Activated CD4-positive, alpha-beta T cell treated with anti-CD3 and anti-CD28 coated beads, Interleukin-2, Interleukin-4, amounts not matched to agents 100 ng/mL and 50 ng/mL, durations not matched to agents 16 hours and 8 hours (primary cell): ENCODE results near the gene FETUB.
"Not testable (repeated sequence)": the region's sequence is repeated elsewhere in the genome, so short reads cannot be mapped to it uniquely, and the experiment has no call there.

ENCODE experiments used
- DNase-seq: peaks from one replicate; pipeline ENCODE4 v3.0.0-alpha.2; 2020; ENCODE audit warnings: low spot score

The FETUB gene

DNA sequence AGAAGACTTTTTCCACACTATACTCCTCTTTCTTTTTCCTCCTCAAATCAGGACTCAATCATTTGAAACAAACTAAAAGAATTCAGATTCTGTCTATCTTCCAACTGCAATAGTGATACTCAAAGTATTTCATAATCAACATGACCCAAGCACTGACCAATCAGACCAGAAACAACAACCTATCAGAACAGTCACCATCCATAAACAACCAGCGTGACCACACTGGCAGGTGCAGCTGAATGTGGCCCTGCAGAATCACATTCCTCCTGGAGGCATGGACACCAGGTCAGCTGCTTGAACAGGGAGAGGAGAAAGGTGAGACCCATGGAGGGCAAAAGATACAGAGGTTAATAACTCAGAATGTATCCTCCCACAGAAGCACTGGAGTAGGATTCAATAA, 39.0 kb downstream of the FETUB start:
- no peak for DNase-seq

DNA sequence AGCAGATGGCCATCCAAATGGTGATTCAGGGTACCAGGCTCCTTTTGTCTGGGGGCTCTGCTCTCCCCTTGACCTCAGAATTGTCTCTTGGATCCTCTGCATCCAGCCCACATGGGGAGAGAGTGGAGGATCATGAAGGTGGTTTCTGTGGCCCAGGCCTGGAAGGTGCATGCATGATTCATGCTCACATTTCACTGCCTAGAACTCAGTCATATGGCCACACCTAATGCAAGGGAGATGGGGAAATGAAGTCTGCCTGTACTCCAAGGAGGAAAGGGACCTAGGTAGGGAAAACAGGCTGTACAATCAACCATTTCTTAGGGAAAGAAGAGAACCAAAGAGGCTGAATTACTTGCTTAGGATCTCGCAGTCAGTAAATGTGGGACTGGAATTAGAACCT, 40.7 kb downstream of the FETUB start:
- DNase-seq, result no peak

DNA sequence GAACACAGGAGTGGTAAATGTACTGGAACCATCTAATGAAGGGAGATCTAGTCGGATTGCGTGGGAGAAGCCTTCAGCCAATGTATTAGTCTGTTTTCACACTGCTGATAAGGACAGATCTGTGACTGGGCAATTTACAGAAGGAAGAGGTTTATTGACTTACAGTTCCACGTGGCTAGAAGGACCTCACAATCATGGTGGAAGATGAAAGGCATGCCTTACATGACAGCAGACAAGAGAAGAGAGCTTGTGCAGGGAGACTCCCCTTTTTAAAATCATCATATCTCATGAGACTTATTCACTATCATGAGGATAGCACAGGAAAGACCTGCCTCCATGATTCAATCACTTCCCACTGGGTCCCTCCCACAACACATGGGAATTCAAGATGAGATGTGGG, 42.6 kb downstream of the FETUB start:
- no peak for DNase-seq

DNA sequence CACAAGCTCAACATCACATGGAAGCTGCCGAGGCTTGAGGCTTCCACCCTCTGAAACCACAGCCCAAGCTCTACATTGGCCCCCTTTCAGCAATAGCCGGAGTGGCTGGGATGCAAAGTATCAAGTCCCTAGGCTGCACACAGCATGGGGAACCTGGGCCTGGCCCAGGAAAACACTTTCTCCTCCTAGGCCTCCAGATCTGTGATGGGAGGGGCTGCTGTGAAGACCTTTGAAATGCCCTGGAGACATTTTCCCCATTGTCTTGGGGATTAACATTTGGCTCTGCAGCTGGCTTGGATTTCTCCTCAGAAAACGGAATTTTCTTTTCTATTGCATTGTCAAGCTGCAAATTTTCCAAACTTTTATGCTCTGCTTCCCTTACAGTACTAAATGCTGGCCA, 43.8 kb downstream of the FETUB start:
- no peak for DNase-seq

DNA sequence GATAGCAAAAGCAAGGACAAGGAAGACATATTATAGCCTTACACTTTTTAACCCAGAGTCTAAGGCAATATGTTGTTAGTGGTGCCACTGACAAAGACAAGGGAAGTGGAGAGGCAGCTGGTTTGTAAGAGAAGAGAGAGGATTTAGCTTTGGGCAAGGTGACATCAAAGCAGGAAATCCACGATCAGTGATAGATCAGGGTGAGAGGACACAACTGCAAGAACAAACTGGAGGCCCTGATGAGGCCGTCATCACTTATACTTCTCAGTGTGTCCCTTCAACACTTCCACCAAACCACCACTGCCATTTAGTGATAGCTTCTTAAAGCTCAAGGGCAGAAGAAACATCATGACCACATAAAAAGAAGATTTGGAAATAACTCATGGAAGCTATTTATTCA, 46.3 kb downstream of the FETUB start:
- not testable (repeated sequence) for DNase-seq

DNA sequence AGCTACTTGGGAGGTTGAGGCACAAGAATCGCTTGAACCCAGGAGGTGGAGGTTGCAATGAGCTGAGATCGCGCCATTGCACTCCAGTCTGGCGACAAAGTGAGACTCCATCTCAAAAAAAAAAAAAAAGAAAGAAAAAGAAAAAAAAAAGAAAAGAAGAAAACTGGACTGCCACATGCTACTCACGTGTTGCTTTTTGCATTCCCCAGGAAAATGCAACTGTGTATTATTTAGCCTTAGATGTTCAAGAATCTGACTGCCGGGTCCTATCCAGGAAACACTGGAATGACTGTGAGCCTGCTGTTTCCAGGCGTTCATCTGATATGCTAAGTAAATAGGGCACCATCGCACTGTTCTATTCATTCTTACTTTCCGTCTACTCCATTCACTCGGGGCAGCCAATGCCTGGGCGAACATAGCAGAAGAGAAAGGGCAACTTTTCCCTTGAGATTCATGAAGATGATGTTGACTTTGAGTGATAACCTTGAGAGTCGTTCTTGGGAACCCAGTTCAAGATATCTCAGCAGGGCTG, 47.0 kb downstream of the FETUB start:
- DNase-seq, result no peak

DNA sequence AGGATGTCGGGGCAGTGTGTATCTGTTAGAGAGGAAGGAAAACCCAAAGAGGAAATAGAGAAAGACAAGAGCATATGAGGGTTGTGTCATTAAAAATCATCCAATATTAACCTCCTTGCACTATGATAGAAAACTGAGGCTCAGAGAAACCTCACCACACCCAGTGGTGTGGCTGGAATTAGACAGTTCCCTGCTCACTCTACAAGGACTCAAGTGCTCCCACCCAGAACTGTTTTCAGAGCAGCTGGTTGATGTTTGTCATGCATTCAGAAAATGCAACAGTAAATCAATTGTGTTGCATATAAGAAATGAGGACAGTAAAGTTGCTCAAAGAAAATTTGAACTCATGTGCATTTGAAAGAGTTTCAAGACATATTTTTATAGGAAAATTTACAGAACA, 50.1 kb downstream of the FETUB start:
- not testable (repeated sequence) for DNase-seq

DNA sequence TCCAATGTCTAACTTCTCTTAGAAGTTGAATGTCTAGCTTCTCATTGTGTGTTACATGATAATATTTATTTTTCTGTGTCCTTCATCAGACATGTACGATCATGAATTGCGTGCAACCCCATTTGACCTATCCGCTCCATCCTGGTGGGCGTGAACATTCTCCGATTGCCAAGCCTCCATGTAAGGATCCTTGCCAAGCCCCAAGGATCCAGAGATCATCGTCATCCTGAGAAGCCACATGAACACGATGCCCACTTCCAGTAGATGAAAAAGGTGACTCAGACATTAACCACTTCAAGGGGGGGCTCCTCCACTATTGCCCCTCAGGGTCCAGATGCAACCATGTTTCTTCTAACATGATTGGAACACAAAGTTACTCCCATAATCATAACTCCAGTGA, 51.5 kb downstream of the FETUB start:
- DNase-seq, result no peak

DNA sequence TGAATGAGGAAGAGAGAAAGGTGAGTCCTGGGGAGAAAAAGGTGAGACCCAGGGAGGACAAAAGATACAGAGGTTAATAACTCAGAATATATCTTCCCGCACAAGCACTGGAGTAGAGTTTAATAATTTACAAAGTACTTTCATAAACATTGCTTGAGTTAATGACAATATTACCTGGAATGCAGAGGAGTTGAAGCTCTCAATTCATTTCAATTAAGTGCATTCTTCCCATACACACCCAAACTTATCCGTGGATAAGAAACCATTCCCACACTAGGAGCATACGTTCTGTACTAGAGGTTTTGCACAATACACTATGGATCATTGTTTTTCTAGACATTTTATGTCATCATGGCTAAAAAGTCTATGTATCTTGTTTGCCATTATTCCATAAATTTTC, 53.6 kb downstream of the FETUB start:
- DNase-seq, result no peak

DNA sequence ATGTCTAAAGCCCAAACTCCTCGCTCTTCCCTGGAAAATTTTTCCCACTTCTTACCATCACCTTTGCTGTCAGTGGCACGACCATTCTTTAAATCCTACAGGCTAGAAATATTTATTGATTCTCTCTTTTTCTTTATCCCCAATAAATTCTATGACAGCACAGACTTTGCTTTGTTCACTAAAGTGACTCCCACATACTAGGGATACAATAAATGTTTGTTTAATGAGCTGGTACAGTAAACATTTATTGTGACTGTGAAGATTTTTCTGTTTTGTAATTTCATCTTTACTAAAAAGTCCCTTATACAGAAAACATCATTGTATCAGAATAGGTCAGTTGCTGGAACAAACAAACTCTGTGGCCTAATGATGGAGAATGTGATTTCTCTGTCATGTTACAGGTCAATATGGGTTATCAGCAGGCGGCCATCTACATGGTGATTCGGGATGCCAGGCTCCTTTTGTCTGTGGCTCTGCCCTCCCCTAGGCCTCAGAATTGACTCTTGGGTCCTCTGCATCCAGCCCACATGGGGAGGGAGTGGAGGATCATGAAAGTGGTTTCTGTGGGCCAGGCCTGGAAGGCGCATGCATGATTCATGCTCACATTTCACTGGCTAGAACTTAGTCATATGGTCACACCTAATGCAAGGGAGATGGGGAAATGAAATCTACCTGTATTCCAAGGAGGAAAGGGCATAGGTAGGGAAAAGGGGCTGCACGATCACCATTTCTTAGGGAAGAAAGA, 54.3 kb downstream of the FETUB start:
- DNase-seq, result no peak

DNA sequence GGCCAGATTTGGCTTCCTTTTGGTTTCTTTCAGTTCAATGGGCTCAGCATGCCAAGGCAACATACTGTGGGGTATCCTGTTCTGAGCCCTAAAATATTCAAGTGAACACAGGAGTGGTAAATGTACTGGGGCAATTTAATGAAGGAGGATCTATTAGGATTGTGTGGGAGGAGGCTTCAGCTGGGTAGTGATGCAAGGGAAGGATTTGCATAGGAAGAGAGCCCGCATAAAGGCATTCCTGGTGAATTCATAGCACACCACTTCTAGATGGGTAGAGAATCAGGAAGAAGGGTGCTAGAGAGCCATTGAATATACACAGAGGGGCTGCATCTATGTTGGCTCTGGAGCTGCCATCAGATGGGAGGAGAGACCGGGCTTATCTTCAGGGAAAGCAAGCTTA, 56.3 kb downstream of the FETUB start:
- no peak for DNase-seq

DNA sequence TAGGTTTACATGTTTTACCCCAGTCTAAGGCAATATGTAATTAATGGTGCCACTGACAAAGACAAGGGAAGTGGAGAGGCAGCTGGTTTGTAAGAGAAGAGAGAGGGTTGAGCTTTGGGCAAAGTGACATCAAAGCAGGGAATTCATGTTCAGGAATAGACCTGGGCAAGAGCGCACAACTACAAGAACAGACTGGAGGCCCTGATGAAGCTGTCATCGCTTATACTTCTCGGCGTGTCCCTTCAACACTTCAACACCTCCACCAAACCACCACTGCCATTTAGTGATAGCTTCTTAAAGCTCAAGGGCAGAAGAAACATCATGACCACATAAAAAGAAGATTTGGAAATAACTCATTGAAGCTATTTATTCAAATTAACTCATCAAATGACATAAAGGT, 57.3 kb downstream of the FETUB start:
- no peak for DNase-seq

DNA sequence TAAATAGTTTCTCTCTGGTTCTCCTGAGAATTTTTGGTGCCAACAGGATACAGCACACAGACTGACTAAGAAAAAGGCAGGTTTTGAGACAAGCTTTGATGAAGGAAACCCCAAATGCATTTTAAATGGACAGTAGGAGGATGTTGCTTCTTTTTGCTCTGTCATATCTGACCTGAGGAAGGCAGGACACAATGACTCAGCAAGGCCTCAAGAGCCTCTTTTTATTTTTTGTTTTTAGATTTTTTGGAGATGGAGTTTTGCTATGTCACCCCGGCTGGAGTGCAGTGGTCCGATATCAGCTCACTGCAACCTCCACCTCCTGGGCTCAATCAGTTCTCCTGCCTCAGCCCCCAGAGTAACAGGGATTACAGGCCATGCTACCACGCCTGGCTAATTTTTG, 60.1 kb downstream of the FETUB start:
- DNase-seq, result peak; percentile 60

DNA sequence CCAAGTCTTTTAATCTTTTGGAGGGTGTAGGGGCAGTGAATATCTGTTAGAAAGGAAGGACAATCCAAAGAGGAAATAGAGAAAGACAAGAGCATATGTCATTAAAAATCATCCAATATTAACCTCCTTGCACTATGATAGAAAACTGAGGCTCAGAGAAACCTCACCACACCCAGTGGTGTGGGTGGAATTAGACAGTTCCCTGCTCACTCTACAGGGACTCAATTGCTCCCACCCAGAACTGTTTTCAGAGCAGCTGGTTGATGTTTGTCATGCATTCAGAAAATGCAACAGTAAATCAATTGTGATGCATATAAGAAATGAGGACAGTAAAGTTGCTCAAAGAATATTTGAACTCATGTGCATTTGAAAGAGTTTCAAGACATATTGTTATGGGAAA, 62.3 kb downstream of the FETUB start:
- not testable (repeated sequence) for DNase-seq
